Activated T-cell treated with anti-CD3 and anti-CD28 coated beads for 48 hours (primary cell): ENCODE data around the gene SBSN.

Source experiments
- DNase-seq: peaks from one replicate; pipeline ENCODE4 v3.0.0-alpha.2; 2020; ENCODE audit warnings: low read depth

SBSN gene

DNA sequence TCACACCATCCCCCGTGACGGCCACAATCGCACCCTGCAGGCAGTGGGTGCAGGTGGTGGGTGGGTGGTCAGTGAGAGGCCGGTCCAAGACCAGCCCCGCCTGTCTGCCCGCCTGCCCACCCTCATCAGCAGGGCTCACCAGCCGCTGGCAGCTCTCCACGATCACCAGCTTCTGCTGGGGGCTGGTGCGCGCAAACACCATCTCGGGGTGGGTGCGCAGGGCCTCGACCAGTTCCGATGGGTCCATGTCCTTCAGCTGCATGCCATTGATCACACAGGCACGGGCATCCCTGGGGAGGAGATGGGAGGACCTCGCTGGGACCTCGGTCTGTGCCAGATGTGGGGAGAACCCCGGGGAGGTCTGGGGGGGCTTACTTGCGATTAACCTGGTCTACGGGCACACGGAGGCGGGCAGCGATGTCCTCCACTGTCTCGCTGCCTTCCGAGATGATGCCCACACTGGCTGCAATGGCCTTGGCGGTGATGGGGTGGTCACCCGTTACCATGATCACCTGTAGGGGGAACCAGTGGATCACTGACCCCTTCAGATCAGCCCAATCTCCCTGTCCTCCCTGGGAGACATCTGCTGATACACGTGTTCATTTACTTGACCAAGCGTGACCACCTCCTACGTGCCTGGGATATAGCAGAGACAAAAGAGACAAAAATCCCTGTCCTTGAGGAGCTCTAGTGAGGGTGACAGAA is 27.3 kb upstream of the SBSN start:
- DNase-seq = no peak

DNA sequence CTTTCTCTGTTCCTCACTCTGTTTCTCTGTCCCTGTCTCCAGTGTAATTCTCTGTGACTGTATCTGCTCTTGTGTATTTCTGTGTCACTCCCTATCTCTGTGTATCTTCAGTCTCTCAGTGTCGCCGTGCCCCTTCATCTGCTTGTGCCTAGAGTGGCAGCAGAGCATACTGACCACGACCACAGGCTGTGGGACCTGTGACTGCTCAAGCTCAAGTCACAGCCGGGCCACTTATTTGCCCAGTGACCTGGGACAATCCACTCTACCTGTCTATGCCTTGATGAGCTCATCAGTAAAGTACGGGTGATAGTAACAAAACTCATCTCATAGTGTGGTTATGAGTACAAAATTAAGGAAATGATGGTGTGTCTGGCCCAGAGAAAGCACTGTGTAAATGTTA is 26.0 kb upstream of the SBSN start:
- DNase-seq = no peak

DNA sequence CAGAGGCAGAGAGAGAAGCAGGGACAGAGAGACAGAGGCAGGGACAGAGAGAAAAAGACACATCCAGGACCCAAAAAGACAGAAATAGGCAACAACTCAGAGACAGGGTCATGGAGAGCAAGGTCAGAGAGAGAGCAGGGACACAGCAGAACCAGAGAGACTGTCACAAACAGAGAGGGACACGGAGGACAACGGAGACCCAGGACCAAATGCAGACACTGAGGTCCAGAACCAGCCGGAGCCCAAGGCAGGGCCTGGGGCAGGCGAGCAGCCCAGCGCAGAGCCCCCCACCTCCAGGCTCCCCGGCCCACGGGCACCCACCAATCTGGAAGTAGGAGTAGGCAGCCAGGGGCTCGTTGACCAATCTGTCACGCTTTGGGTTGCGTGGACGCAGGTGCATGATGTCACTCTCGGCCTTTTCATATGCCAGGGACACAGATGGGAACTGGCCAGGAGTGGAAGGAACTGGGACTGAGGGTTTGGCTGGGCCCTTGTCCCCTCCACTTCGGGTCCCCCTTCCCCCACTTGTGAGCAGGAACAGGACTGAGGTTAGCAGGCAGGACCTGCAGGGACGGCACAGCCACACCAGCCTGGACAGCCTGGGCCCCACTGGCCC is 25.4 kb upstream of the SBSN start:
- no peak for DNase-seq

DNA sequence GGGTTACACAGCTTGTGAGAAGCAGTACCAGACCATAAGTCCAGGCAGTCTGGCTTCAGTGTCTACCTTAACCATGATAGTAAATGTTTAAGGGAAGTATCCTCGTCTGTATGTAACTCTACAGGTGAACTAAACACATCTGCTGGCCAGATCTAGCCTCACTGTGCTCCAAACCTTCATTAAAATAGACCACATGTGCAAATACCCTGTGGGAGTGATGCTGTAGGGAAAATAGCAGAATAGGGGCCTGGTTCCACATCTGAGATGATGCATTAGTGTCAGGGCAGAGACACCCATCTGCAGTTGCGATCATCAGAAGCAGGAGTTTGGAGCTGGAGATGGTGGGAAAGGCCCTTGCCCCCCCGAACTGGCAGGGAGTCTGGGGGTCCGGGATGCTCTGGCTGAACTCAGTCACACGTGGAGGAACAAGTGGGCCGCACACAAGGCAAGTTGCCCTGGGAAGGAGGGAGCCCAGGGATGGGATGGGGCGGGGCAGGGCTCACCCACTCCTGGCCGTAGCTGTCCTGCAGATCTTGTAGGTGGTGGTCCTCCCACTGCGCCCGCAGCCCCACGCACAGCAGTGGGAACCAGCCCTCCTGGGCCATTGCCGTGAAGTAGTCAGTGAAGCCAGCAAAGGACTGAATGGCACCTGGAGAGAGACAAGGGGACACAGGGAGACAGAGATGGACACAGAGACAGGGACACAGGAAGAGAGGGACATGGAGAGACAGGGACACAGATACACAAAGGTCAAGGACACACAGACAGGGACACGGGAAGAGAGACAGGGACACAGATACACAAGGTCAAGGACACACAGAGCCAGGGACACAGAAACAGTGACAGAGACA is 24.6 kb upstream of the SBSN start:
- no peak for DNase-seq

DNA sequence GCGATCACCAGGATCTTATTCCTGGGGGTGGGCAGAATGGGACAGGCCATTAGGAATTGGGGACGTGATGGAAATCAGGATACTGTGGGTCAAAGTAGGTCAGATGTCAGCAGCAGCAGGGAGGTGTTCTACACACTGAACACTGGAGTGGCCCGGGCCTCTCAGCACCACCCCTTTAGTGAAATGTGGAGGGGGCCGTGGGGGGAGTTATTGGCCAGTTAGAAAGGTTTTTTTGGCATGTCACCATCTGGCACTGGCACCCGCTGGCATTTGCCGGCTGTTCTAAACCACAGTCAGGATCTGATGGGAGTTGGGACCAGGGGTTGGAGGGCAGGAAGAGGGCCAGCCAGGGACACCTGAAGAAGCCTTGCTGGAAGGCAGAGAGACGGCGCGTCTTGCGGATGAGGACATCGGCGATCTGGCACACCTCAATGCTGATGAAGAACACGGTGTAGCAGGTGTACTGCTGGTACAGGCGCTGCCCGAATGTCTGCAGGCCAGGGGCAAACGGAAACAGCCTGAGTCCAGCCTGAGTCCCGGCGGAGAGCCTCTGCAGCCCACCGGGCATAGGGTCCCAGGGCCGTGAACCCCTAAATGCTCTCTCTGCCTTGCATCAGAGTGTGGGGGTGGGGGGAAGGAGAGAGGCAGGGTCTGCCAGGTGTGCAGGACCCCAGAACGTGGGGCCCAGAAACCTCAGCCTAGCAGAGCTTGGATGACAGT is 23.1 kb upstream of the SBSN start:
- no peak for DNase-seq

DNA sequence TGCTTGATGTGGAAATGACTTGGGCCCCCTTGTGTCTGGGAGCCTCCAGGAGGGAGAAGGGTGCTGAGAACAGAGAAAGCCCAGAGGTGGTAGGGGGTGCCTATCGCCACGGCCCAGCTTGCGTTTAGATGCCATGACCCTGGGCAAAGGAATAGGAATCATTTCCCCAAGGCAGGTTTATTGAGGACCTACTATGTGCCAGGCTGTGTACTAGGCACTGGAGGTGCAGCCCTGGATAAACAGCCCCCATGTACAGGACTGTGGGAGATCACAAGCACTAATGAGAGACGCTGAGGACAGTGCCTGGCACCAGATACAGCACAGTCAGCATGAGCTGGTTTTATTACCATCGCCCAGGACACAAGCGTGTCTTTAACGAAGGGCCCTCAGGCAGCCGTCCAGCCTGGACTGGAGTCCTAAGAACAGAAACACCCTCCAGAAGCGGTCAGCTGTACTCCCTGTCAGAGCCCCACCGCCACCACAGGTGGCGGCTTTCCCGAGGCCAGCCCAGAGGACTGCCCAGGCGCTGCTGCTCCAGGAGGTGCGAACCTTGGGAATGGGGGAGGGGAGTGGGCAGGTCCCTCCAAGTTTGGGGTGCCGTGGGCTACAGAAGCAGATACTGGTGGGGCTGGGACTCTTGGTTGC is 21.9 kb upstream of the SBSN start:
- DNase-seq = no peak

DNA sequence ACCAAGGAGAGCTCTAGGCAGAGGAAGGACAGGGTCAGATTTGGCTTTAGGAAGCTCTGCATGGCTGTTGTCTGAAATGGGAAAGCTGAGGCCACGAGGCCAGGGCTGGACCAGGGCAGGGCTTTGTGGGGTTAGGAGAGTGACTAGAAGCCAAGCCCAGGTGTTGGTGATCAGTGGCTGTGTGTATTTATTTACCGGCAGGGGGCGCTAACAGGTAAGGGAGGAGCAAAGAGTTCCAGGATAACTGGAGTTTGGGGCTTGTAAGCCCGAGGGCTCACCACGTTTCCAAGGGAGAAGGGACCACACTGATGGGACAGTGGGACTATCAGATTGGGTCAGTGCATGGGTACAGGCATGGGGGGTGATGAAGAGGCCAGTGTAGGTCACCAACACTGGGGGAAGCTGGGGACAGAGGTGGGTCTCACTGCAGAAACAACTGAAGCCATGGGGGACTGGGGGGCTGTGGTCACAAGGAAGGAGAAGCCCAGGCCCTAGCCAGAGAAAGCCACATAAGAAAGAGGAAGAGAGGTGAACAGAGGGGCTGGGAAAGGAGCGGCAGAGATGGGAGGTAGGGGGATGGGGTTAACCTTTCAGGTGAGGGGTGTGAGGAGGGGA is 21.2 kb upstream of the SBSN start:
- peak; percentile 28 for DNase-seq

DNA sequence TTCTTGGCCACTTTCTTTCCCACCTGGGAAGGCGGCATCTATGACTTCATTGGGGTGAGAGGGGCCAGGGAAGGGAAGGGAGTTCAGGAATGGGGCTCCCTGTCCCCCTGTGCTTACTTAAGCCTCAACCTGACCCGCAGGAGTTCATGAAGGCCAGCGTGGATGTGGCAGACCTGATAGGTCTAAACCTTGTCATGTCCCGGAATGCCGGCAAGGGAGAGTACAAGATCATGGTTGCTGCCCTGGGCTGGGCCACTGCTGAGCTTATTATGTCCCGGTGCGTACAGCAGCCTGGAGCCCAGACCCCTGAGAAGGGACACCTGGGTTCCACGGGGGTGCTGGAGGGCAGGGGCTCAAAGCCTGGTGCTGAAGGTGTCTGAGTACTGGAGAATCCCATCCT is 18.4 kb upstream of the SBSN start:
- DNase-seq = no peak

DNA sequence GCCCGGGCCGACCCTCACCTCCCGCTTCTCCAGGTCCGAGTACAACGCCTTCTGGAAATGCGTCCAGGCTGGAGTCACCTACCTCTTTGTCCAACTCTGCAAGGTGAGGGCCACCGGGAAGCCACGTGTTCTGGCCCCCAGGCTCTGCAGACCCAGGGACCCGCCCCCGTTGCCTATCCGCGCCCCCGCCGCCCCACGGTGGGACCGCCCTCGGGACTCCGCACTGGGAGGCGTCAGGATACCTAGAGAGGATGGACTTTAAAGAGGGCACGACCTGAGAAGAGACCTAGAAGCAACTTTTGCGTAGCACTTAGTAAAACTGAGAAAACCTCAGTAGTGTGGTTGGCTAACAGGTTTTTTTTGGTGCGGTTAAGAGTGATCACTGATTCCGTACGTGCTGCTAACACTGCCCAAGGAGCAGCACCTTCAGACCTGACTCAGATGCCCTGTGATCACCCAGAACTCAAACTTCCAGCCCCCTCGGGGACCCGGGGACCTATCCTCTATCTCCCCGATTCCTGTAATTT is 17.8 kb upstream of the SBSN start:
- peak; percentile 76 for DNase-seq

DNA sequence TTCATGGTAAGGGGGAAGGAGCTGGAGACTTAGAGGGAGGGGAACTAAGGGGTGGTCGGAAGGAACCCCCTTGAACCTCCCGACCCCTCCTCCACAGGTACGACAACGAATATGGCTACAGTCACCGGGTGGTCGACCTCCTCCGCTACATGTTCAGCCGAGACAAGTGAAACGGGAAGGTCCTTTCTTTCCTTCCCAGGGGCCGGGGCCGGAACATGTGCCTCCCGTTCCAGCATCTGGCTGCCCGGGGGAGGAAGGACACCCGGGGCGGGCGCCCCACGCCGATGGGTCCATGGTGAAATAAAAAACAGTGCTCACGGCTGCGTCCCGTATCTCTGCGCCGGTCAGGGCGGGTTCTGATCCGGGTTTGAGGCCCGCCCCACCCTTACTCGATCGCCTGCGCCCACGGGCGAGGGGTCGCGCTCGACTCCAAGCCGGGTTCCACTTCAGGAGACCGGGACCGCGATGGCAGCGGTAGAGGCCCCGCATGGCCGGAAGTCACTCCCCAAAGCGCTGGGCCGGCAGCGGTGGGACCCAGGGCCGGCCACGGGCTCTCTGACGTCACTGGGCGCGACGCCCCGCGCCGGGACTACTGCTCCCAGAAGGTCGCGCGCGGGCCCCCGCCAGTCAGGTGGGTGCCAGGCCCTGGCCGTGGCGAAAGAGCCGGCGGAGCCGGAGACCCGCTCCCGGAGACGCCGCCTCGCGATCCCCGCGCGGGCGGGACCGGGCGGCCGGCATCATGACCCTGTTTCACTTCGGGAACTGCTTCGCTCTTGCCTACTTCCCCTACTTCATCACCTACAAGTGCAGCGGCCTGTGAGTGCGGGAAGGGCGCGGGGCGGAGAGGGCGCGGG is 17.1 kb upstream of the SBSN start, which contains the start of gene TMEM147:
Gene TMEM147, plus strand, starts transcription at position 626 of the 854 bp plus-strand sequence. Its CDS starts 114 bp downstream, at position 740.
- peak; percentile 88 for DNase-seq

DNA sequence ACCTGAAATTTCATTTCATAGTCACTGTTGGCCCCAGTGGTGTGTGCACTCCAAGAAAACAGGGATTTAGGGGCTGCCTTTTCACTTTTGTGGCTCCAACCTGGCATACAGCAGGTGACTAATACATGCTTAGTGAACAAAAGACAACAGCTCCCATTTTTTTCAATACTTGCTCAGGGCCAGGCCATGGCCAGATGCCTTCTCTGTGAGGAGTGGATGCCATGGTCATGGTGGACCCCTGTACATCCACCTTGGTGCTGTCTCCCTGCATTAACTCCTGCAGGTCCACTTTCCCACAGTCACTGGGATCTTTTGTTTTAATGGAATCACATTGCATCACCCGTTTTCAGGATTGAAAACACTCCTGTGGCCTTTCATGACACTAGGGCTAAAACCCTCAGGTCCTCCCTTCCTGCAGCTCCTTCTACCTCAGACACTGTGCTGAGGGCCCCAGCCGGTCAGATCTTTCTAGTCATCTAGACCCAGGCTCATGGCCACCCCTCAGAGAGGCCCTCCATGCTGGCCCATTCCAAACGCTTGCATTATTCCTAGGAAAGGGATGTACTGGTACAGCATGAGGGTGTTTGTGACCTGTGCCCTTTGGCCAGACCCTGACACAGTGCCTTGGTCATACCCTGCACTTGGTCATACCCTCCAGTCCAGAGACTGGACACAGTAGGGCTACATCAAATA is 16.1 kb upstream of the SBSN start:
- DNase-seq = no peak

DNA sequence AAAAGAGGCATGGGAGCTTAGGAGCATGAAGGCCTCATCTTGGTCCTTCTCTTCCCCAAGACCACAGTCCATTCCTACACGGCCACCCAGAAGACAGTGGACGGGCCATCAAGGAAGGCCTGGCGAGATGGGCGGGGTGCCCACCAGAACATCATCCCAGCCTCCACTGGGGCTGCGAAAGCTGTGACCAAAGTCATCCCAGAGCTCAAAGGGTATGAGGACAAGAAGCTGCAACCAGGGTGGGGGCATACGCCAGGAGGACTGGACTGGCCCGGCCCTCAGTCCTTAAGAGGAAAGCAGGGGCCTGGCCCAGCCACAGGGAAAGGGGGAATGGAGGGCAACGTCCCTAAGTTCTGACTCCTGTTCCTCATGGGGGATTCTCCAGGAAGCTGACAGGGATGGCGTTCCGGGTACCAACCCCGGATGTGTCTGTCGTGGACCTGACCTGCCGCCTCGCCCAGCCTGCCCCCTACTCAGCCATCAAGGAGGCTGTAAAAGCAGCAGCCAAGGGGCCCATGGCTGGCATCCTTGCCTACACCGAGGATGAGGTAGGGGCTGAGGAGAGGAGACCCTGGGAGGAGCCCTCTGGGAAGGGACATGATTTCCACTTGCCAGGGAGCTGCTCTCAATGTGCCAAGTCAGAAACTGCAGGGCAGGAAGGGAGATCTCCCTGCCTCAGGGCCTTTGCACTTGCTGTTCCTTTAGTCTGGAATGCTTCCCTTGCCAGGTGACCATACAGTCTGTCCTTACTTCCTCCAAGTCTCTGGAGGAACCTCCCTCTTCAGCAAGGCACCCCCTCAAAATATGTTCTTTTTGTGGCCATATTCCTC is 15.4 kb upstream of the SBSN start:
- no peak for DNase-seq

DNA sequence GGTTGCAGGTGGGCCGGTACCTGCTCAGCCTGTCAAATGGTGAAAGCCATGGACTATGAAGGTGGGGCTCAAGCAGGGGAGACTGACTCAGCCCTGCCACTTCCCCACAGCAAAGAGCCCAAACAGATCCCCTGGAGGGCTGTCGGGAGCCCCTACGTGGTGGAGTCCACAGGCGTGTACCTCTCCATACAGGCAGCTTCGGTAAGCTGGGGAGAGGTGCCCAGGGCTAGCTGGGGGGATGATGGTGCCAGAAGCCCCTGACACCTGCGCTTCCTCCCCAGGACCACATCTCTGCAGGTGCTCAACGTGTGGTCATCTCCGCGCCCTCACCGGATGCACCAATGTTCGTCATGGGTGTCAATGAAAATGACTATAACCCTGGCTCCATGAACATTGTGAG is 14.1 kb upstream of the SBSN start:
- DNase-seq = no peak

DNA sequence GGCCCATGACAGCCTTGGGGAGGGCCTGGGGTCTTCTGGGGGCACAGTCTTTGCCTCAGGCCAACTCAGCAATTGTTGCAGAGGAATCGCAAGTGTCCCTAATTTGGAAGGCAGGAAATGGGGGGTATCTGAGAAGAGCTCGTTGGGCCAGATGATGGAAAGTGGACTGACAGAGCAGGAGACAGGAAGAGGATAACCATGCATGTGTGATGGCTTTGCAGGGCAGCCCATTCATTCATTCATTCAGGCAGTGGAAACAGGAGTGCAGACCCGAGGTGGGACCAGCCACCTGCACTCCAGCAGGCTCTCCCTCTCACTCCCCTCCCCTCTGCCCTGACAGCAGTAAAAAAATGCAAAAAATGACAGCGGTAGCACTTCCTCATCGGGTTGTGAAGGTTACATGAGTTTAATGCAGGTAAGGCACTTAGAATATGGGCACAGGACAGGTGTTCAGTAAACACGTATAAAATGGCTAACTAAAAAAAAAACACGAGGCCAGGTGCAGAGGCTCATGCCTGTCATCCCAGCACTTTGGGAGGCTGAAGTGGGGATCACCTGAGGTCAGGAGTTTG is 12.3 kb upstream of the SBSN start:
- DNase-seq = no peak

DNA sequence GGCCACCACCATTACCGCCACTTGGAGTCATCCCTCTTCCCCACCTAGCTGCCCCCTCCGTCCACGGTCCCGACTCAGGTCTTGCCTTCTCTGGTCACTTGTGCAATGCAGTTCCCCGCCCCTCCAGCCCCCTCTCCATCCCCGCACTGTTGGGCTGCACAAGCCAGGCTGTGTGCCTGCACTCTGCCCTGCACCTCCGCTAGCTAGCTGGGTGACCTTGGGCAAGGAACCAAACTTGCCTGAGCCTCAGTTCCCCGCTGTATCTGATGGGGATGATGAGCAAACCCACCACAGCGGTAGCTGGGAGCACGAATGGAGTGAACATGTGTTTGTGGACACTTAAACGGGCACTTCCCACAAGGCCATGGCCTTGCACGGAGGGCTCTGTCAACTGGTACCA is 11.7 kb upstream of the SBSN start:
- no peak for DNase-seq

DNA sequence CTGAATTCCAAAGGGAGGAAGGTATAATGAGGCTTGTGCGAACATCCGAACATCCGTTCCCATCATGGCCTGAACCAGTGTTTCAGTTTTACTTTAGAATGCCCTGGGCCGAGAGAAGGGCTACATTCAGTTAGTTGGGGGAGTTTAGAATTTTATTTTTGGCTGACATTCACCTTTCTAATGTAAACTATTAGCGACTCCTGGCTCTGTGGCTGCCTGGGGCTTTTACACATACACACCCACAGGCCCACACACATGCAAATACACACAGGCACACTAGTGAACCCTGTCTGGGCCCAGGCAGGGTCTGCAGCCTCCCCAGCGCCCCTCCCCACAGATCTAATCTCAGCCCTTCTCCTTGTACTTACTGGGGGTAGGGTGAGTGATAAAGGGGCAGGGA is 11.2 kb upstream of the SBSN start:
- DNase-seq = no peak

DNA sequence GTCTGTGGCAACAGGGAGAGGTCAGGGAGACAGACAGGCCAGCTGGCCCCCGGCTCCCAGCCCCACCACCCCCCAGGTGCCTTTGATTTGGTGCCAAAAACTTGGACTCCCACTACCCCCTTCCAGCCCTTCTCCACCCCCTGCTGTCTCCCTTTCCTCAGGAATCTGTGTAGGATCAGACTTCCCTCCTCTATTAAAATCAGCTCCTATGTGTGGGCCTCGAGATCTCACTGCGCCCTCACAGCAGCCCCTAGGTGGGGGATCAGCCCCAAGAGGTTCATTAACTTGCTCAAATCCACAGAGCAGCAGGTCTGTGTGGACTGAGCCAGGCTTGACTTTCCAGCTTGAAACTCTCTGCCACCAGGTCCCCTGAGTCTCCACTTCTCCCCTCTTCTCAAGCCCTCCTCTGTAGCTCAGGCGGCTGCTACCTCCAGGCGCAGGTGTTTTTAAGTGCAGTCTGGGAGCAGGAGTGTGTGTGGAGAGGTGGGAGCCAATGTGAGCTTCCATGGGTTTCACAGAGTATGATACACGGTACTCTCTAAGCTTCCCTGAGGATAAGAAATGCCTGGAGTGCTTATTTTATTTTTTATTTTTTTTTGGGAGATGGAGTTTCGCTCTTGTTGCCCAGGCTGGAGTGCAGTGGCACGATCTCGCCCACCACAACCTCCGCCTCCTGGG is 6.8 kb upstream of the SBSN start:
- DNase-seq = no peak
